Panc1 (cell line): ENCODE results near the gene RRAS. TPM values are rescaled to one million over a fixed set of nuclear protein-coding genes. Genes with fewer than 3 reads are reported as not detected.

ENCODE experiments used
- ATAC-seq: fragments of 200-7000 bp; cut with Tn5 transposase; 2 replicates; pipeline ENCODE4 v1.9.1; 2020; ENCODE audit warnings: mild to moderate bottlenecking, moderate library complexity
- Bru-seq: library from RNA; stranded (reverse); fragments of 400-500 nt; gene quantifications from one replicate; lab custom pipeline; 2021; lab: Mats Ljungman, UMichigan
- BruChase-seq, 2 experiments: library from RNA; stranded (reverse); fragments of 400-500 nt; gene quantifications; one replicate each; lab custom pipeline; 2021; lab: Mats Ljungman, UMichigan
- BruUV-seq: library from RNA; stranded (reverse); fragments of 400-500 nt; replicated peaks from 2 replicates; lab custom pipeline; 2021; lab: Mats Ljungman, UMichigan
- CTCF ChIA-PET: fragments of 300-600 bp; sonication (Branson Sonifier 250); formaldehyde crosslinking; loops from one replicate; lab custom pipeline; 2022; ENCODE audit warnings: antibody characterized with exemption; lab: Charles Lee
- POLR2A ChIA-PET: fragments of 300-600 bp; sonication (Branson Sonifier 250); formaldehyde crosslinking; loops from one replicate; lab custom pipeline; 2022; ENCODE audit warnings: antibody characterized with exemption; lab: Charles Lee
- DNase-seq: peaks from one replicate; pipeline ENCODE4 v3.0.0-alpha.2; 2010; ENCODE audit warnings: low read depth, low spot score
- H3K27ac ChIP-seq: 2 replicates; pipeline ENCODE4 v1.5.1; 2011; ENCODE audit warnings: mild to moderate bottlenecking, low read length, inconsistent platforms
- H3K27me3 ChIP-seq: fragments of 200-500 bp; sonication (Bioruptor generic); 2 replicates; pipeline ENCODE4 v1.6.0; 2014; ENCODE audit warnings: low read length, inconsistent platforms; ENCODE audit not compliant: control insufficient read depth, insufficient read depth
- H3K36me3 ChIP-seq: fragments of 200-500 bp; sonication (Bioruptor generic); 2 replicates; pipeline ENCODE4 v1.5.1; 2014; ENCODE audit warnings: inconsistent platforms, mild to moderate bottlenecking, low read length, moderate library complexity; ENCODE audit not compliant: control insufficient read depth, insufficient read depth
- H3K4me1 ChIP-seq: 2 replicates; pipeline ENCODE4 v1.5.1; 2011; ENCODE audit warnings: inconsistent platforms, mild to moderate bottlenecking, low read length, moderate library complexity; ENCODE audit not compliant: control insufficient read depth, insufficient read depth
- H3K4me3 ChIP-seq, 2 experiments: 2 replicates each; pipeline ENCODE4 v1.5.1; 2011 to 2012; ENCODE audit warnings: low read depth in 2 of 2, low read length in 2 of 2, mild to moderate bottlenecking in 2 of 2, inconsistent platforms in 1 of 2, moderate library complexity in 1 of 2
- H3K9me3 ChIP-seq: fragments of 200-500 bp; sonication (Bioruptor generic); 2 replicates; pipeline ENCODE4 v1.5.1; 2014; ENCODE audit warnings: low read depth, mild to moderate bottlenecking, inconsistent platforms, low read length, moderate library complexity; ENCODE audit not compliant: control insufficient read depth, insufficient read depth
- POLR2AphosphoS5 ChIP-seq: IDR thresholded peaks from 2 replicates; pipeline ENCODE4 v1.6.1; 2012; ENCODE audit warnings: mild to moderate bottlenecking, low read depth, low read length, moderate library complexity
- SIN3A ChIP-seq: IDR thresholded peaks from 2 replicates; pipeline ENCODE4 v1.6.1; 2012; ENCODE audit warnings: low read depth, mild to moderate bottlenecking, low read length, moderate library complexity, borderline replicate concordance; ENCODE audit not compliant: insufficient read depth
- TCF7L2 ChIP-seq: IDR thresholded peaks from 2 replicates; pipeline ENCODE4 v1.6.1; 2011; ENCODE audit warnings: mild to moderate bottlenecking, low read depth, low read length, inconsistent platforms
- in situ Hi-C: cut with HindIII; loops from 2 replicates; pipeline ENCODE4 v1.10.0; 2016; ENCODE audit warnings: low sequenced_read_pairs, low pct_unique_long_range_greater_than_20kb
- intact Hi-C: fragments of 100-400 bp; cut with micrococcal nuclease; formaldehyde crosslinking; loops from one replicate; pipeline ENCODE4 v1.10.0; 2022; ENCODE audit not compliant: unreplicated experiment
- long read RNA-seq: library from polyadenylated mRNA; unstranded; transcript quantifications from one replicate; pipeline ENCODE4 v2.0.0, GENCODE V29; 2021; ENCODE audit not compliant: unreplicated experiment
- polyA plus RNA-seq: library from polyadenylated mRNA; unstranded; fragments of >200 nt; gene quantifications from one replicate; pipeline ENCODE4 v1.2.1, GENCODE V29; 2012; ENCODE audit warnings: missing spikeins; ENCODE audit not compliant: insufficient read length
- total RNA-seq: library from RNA; stranded (reverse); gene quantifications from one replicate; pipeline ENCODE4 v1.2.1, GENCODE V29; 2021; ENCODE audit not compliant: unreplicated experiment
- TF ChIP-seq, protein P1 (sequence below): fragments of 450-650 bp; IDR thresholded peaks from 2 replicates; pipeline ENCODE4 v1.5.1; 2017; ENCODE audit warnings: mild to moderate bottlenecking
- TF ChIP-seq, protein P2 (sequence below), 2 experiments: IDR thresholded peaks; 2 replicates each; pipeline ENCODE4 v1.6.1; 2011 to 2012; ENCODE audit warnings: low read depth in 2 of 2, control low read depth in 1 of 2, low read length in 1 of 2, mild to moderate bottlenecking in 1 of 2, moderate library complexity in 1 of 2; ENCODE audit not compliant: insufficient read depth in 1 of 2

The RRAS gene
- total RNA-seq: 64.4 TPM
- 170 TPM for polyA plus RNA-seq
- percentile 52 among the genes with signal in this experiment for Bru-seq, nascent RNA
- BruChase-seq, experiment 1, labeled RNA remaining after a 2-hour chase: percentile 52 among the genes with signal in this experiment
- percentile 63 among the genes with signal in this experiment for BruChase-seq, experiment 2, labeled RNA remaining after a 6-hour chase
- long read RNA-seq, transcript RRAS-201 (6 exons, 1,044 nt): major isoform, 75 of 92 reads
- long read RNA-seq, partial matches to known transcripts: 9 of 92 reads
- long read RNA-seq, other reads (novel, unspliced or antisense): 8 of 92 reads

DNA sequence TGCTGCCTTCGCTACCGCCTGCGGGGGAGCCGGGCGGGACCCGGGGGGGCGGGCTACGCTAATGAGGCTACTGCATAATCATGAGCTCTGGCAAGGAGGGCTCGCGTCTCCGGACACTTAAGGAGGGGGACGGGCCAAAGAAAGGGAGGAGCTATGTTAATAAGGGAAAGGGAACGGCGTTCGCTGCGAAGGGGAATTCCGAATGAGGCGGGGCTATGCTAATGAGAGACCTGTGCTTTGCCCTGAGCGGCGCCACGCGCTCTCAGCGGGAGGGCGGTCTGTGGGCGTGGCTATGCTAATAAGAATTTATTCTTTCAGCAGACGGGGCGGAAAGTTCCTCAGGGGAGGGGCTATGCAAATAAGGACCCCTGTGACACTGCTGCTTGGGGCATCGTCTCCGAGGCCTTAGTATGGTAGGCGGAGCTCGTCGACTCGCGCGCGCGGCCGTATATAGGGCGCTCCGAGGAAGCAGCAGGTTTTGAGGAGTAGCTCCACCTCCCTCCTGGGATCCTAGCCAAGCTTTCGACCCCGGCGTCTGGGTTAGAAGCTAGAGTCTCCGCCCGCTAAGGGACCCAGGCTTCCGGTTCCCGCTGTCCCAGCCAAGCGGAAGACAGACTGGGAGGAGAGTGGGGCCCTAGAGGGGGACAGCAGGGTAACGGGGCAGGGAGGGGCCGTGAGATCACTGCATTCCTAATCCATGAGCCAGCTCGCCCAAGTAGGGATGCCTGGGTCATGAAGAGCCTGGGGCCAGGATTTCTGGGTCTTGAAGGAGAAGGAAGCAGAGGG lies at the start of gene RRAS:
Gene RRAS (minus strand): TSS at position 31 of the 786 bp plus-strand sequence. CDS start 45 bp downstream, outside the sequence.
- Histone ChIP-seq H3K4me1 (peaks cover 16% of the 10 kb centered on the region), H3K4me3 (peak within 1 kb of the TSS; percentile 49 to 80), H3K27me3 (no peaks in the 10 kb centered on the region), H3K27ac (peak within 1 kb of the TSS; percentile 99), H3K9me3 (no peaks in the 10 kb centered on the region), H3K36me3 (peaks cover 4% of the 10 kb centered on the region; the same call in 1 of the 2 replicates)
- peak; percentile 81 for ATAC-seq
- ChIA-PET CTCF (interaction anchor here (0.6 kb wide), 2 partner anchors 9 to 23 kb away, joined by 3 to 4 read pairs; no protein-coding TSS in a partner anchor), POLR2A (interaction anchor here (0.9 to 1.4 kb wide), 5 partner anchors 9 to 152 kb away, joined by 3 to 5 read pairs (median 4); partner anchors contain the start of genes PRMT1 and PRRG2)
- BruUV-seq: no TSS peak
- intact Hi-C loops: no loop called here
- DNase-seq: peak; percentile 97
- TF ChIP-seq SIN3A (no peak), POLR2AphosphoS5 (peak; percentile 90; the same call in 1 of the 2 replicates)
- in situ Hi-C loops: no loop called here

DNA sequence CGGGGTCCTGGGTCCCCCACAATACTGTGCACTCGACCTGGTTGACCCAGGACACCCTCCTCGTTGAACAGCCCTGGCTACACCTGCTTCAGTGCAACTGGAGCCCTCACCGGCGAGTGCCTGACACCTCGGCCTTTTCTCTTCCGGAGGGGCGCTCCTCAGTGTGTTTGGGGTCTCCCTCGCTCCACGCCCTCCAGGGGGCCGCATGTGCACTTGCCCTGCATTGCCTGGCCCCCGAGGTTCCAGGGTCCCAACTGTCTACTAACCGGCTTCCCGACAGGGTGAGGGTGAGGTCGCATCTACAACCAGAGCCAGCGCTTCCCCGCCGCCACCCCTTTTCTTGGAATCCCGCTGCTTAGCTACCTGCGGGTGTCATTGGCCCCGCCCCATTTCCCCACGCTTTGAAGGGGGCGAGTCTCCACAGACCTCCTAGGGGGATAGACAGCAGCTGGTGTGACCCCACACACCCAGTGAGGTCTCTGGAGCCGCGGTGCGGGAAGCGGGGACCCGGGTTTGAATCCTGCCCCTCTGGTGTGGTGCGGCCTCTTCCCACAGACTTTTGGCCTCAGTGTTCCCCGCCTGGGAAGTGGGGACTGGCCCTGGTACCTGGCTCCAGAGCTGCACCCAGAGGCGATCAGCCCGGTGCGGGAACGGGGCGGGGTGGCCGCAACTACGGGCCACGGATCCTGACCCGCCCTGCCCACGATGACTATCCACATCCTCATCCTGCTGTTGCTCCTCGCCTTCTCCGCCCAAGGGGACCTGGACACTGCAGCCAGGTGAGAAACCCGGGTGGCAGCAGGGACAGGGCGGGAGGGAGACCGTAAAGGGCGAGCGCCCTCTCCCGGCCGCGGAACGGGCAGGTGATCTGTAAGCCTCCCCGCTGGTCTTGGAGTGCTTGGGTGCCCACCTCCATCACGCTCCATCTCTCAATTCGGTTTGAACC lies 49.5 kb upstream of the RRAS start, which contains the start of gene ADM5:
Gene ADM5 (plus strand): TSS at position 462 of the 946 bp plus-strand sequence. CDS start 244 bp downstream, at position 706.
- peak within 1 kb of the TSS in 1 of 2 experiments; percentile 33; a peak in 1 of 4 replicates for H3K4me3 ChIP-seq
- ChIA-PET CTCF (no interaction called here), POLR2A (no interaction called here)
- in situ Hi-C loops: no loop called here
- ATAC-seq (peak; percentile 6; the same call in 1 of the 2 replicates), DNase-seq (no peak)
- intact Hi-C loops: no loop called here
- no peak within 1 kb of the TSS for H3K27ac ChIP-seq
- BruUV-seq: no TSS peak
- 0 out of 2 replicates have a peak, but pooled peaks have one; percentile 9 for TF ChIP-seq POLR2AphosphoS5
- TF ChIP-seq, protein P1, sequence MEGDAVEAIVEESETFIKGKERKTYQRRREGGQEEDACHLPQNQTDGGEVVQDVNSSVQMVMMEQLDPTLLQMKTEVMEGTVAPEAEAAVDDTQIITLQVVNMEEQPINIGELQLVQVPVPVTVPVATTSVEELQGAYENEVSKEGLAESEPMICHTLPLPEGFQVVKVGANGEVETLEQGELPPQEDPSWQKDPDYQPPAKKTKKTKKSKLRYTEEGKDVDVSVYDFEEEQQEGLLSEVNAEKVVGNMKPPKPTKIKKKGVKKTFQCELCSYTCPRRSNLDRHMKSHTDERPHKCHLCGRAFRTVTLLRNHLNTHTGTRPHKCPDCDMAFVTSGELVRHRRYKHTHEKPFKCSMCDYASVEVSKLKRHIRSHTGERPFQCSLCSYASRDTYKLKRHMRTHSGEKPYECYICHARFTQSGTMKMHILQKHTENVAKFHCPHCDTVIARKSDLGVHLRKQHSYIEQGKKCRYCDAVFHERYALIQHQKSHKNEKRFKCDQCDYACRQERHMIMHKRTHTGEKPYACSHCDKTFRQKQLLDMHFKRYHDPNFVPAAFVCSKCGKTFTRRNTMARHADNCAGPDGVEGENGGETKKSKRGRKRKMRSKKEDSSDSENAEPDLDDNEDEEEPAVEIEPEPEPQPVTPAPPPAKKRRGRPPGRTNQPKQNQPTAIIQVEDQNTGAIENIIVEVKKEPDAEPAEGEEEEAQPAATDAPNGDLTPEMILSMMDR: no peak
- H3K36me3 ChIP-seq: no peaks in the 10 kb centered on the region
- H3K4me1 ChIP-seq: 0 out of 2 replicates have a peak, but pooled peaks cover 2% of the 10 kb centered on the region
- H3K9me3 ChIP-seq: no peaks in the 10 kb centered on the region
- no peaks in the 10 kb centered on the region for H3K27me3 ChIP-seq

DNA sequence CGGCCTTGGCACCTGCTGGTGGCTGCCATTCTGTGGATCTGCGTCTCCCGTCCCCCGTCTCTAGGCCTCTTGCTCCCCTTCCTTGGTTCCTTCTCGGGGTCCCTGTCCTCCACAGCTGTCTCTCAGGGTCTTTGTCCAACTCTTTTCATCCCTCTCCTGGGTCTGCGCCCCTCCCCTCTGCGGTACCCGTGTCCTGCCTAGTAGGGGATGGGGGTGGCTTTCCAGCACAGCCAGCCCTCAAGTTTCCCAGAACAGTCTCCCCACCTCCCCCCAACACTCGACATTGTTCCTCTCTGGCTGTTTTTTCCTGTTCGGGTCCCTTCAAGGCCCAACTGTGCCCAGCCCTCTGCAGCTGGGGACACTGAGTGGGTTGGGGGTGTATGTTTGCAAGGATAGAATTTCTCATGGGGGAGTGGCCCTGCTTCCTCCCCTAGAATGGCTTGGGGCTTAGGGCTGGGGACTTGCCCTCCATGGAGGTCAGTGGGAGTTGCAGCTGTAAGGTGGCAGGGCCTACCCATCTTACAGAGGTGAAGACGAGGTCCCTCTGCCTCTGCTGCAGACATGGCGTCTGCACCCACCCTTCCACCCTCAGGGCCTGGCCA lies 48.7 kb upstream of the RRAS start:
- POLR2A ChIA-PET: no interaction called here
- Histone ChIP-seq H3K27me3 (no peaks in the 10 kb centered on the region), H3K36me3 (no peaks in the 10 kb centered on the region), H3K4me1 (0 out of 2 replicates have a peak, but pooled peaks cover 2% of the 10 kb centered on the region), H3K4me3 (no peak overlapping the region), H3K27ac (no peak overlapping the region), H3K9me3 (no peaks in the 10 kb centered on the region)
- intact Hi-C loops: no loop called here
- ATAC-seq: peak; percentile 3; the same call in 1 of the 2 replicates
- DNase-seq: no peak
- TF ChIP-seq TCF7L2 (no peak), SIN3A (no peak), POLR2AphosphoS5 (0 out of 2 replicates have a peak, but pooled peaks have one; percentile 6)
- TF ChIP-seq, protein P1: no peak
- TF ChIP-seq, protein P2, sequence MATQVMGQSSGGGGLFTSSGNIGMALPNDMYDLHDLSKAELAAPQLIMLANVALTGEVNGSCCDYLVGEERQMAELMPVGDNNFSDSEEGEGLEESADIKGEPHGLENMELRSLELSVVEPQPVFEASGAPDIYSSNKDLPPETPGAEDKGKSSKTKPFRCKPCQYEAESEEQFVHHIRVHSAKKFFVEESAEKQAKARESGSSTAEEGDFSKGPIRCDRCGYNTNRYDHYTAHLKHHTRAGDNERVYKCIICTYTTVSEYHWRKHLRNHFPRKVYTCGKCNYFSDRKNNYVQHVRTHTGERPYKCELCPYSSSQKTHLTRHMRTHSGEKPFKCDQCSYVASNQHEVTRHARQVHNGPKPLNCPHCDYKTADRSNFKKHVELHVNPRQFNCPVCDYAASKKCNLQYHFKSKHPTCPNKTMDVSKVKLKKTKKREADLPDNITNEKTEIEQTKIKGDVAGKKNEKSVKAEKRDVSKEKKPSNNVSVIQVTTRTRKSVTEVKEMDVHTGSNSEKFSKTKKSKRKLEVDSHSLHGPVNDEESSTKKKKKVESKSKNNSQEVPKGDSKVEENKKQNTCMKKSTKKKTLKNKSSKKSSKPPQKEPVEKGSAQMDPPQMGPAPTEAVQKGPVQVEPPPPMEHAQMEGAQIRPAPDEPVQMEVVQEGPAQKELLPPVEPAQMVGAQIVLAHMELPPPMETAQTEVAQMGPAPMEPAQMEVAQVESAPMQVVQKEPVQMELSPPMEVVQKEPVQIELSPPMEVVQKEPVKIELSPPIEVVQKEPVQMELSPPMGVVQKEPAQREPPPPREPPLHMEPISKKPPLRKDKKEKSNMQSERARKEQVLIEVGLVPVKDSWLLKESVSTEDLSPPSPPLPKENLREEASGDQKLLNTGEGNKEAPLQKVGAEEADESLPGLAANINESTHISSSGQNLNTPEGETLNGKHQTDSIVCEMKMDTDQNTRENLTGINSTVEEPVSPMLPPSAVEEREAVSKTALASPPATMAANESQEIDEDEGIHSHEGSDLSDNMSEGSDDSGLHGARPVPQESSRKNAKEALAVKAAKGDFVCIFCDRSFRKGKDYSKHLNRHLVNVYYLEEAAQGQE (IDR thresholded peaks at IDR 0.05; ENCODE audit: insufficient read depth in 1 of 2, low read depth in 2 of 2, low read length in 1 of 2): no peak
- no TSS peak for BruUV-seq
- in situ Hi-C loops: no loop called here
- CTCF ChIA-PET: no interaction called here
